Measurements from ENCODE around the gene AMOT. TPM values are rescaled to one million over a fixed set of nuclear protein-coding genes. Genes with fewer than 3 reads are reported as not detected.

AMOT gene
- total RNA-seq, 1 donor from 2014 or later: 9.9 TPM

GRCh38 chrX:112760697-112761096 is 79.9 kb downstream of the AMOT start:
- ATAC-seq (no peak), DNase-seq (ENCODE audit: missing footprints) (no peak)
- intact Hi-C loops (cut with DNase I): no loop called here

GRCh38 chrX:112759966-112760365 is 80.7 kb downstream of the AMOT start:
- intact Hi-C loops (cut with DNase I): no loop called here
- ATAC-seq (no peak), DNase-seq (ENCODE audit: missing footprints) (no peak)

- DNase-seq (ENCODE audit: missing footprints) (no peak), ATAC-seq (no peak)
- intact Hi-C loops (cut with DNase I): no loop called here
Measured at GRCh38 chrX:112759512-112759911, 81.1 kb downstream of the AMOT start.

GRCh38 chrX:112757946-112758345 is 82.7 kb downstream of the AMOT start:
- ATAC-seq (no peak), DNase-seq (ENCODE audit: missing footprints) (no peak)
- intact Hi-C loops (cut with DNase I): no loop called here

GRCh38 chrX:112753116-112753515 is 87.5 kb downstream of the AMOT start:
- no peak for DNase-seq (ENCODE audit: missing footprints)
- intact Hi-C loops (cut with DNase I): no loop called here
- ATAC-seq: no peak

- ATAC-seq: no peak
- intact Hi-C loops (cut with DNase I): no loop called here
- no peak for DNase-seq (ENCODE audit: missing footprints)
Measured at GRCh38 chrX:112751076-112751475, 89.6 kb downstream of the AMOT start.

GRCh38 chrX:112746812-112747595 is 93.6 kb downstream of the AMOT start:
- DNase-seq (ENCODE audit: missing footprints) (no peak), ATAC-seq (peak; percentile 37)
- intact Hi-C loops (cut with DNase I): no loop called here

- no peak for ATAC-seq
- intact Hi-C loops (cut with DNase I): no loop called here
- no peak for DNase-seq (ENCODE audit: missing footprints)
Measured at GRCh38 chrX:112738347-112739033, 102.1 kb downstream of the AMOT start.

- intact Hi-C loops (cut with DNase I): no loop called here
- DNase-seq (ENCODE audit: missing footprints): no peak
- no peak for ATAC-seq
Measured at GRCh38 chrX:112736310-112736709, 104.3 kb downstream of the AMOT start.

- no peak for ATAC-seq
- intact Hi-C loops (cut with DNase I): no loop called here
Measured at GRCh38 chrX:112735147-112735546, 105.5 kb downstream of the AMOT start.

GRCh38 chrX:112734290-112734689 is 106.3 kb downstream of the AMOT start:
- DNase-seq (ENCODE audit: missing footprints) (no peak), ATAC-seq (no peak)
- intact Hi-C loops (cut with DNase I): no loop called here

More at GRCh38 chrX:112735147-112735546, 105.5 kb downstream of the AMOT start:
- DNase-seq (ENCODE audit: missing footprints): no peak

GRCh38 chrX:112731793-112732192 is 108.8 kb downstream of the AMOT start:
- intact Hi-C loops (cut with DNase I): no loop called here
- DNase-seq (ENCODE audit: missing footprints) (no peak), ATAC-seq (no peak)

Other genes starting within 250 kb of the AMOT start
- 0.14 TPM for gene LHFPL1, start 160.9 kb downstream of the AMOT start, total RNA-seq

Data from Right ventricle myocardium inferior (tissue), 1 donor.